Measurements from ENCODE around the gene STK4. TPM values are rescaled to one million over a fixed set of nuclear protein-coding genes. Genes with fewer than 3 reads are reported as not detected.
"Not testable (repeated sequence)": the region's sequence is repeated elsewhere in the genome, so short reads cannot be mapped to it uniquely, and the experiment has no call there.

STK4 gene
- total and polyA plus RNA-seq, 2 donors (not counting 3 experiments of a cell fraction or from before 2014, with no cell fraction given): 9.1 to 29.6 TPM

- no peak overlapping the region for H3K4me3 ChIP-seq (replicated peaks in 1 of 3; ENCODE audit: insufficient read depth in 1 of 3, low read depth in 1 of 3, low read length in 3 of 3)
- no peak for DNase-seq (ENCODE audit: low read depth, low spot score)
Observed at GRCh38 chr20:45012682-45013302, 46.5 kb downstream of the STK4 start.

DNA sequence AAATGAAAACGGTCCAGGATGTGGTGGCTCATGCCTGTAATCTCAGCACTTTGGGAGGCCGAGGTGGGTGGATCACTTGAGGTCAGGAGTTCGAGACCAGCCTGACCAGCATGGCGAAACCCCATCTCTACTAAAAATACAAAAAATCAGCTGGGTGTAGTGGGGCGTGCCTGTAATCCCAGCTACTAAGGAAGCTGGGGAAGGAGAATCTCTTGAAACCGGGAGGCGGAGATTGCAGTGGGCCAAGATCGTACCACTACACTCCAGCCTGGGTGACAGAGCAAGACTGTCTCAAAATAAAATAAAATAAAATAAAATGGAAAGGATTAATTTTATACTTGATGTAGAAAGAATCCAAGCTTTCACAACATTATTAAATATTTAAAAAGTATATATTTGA lies 47.8 kb downstream of the STK4 start:
- FAIRE-seq; H3K4me2 ChIP-seq (ENCODE audit: insufficient read depth, low read length); H3K27ac ChIP-seq (ENCODE audit: insufficient read depth, low read depth, low read length); H3K36me3 ChIP-seq (ENCODE audit: control insufficient read depth in 2 of 2, extremely low read depth in 1 of 2, insufficient read depth in 2 of 2, low read length in 2 of 2); H3K9me1 ChIP-seq (replicated peaks; ENCODE audit: control insufficient read depth, extremely low read depth, insufficient read depth, low read length); H4K20me1 ChIP-seq (replicated peaks; ENCODE audit: control insufficient read depth, extremely low read depth, insufficient read depth, low read length); H3K79me2 ChIP-seq (ENCODE audit: control insufficient read depth, insufficient read depth, low read length); intact Hi-C loops (cut with micrococcal nuclease); H3K27me3 ChIP-seq (ENCODE audit: control insufficient read depth in 2 of 2, insufficient read depth in 2 of 2, low read length in 2 of 2); DNase-seq (ENCODE audit: low read depth, low spot score); H3K9ac ChIP-seq (replicated peaks; ENCODE audit: extremely low read depth, insufficient read depth, low read length); H3K4me3 ChIP-seq (replicated peaks in 1 of 3; ENCODE audit: insufficient read depth in 1 of 3, low read depth in 1 of 3, low read length in 3 of 3); H3K4me1 ChIP-seq (ENCODE audit: control insufficient read depth, extremely low read depth, insufficient read depth, low read length); BruUV-seq (replicated peaks); POLR2A ChIA-PET; H3K9me3 ChIP-seq (replicated peaks; ENCODE audit: control insufficient read depth, insufficient read depth, low read length); dilution Hi-C loops (cut with MboI; ENCODE audit: extremely low pct_ligation_motif_present, low sequenced_read_pairs); H2AFZ ChIP-seq (ENCODE audit: low read depth, low read length): not testable (repeated sequence)
- CTCF ChIA-PET: interaction anchor here (0.8 to 7.0 kb wide), 7 partner anchors 16 to 278 kb away, joined by 3 to 106 read pairs (median 3); no protein-coding TSS in a partner anchor

More at GRCh38 chr20:45012682-45013302, 46.5 kb downstream of the STK4 start:
- H4K20me1 ChIP-seq (replicated peaks; ENCODE audit: control insufficient read depth, extremely low read depth, insufficient read depth, low read length): no peaks in the 10 kb centered on the region
- H3K27ac ChIP-seq (ENCODE audit: insufficient read depth, low read depth, low read length): no peak overlapping the region
- no peaks in the 10 kb centered on the region for H3K9me1 ChIP-seq (replicated peaks; ENCODE audit: control insufficient read depth, extremely low read depth, insufficient read depth, low read length)
- H3K4me2 ChIP-seq (ENCODE audit: insufficient read depth, low read length): no peak overlapping the region
- FAIRE-seq: no peak
- H2AFZ ChIP-seq (ENCODE audit: low read depth, low read length): no peak overlapping the region
- intact Hi-C loops (cut with micrococcal nuclease) (no loop called here), dilution Hi-C loops (cut with MboI; ENCODE audit: extremely low pct_ligation_motif_present, low sequenced_read_pairs) (no loop called here)
- no TSS peak for BruUV-seq (replicated peaks)
- H3K79me2 ChIP-seq (ENCODE audit: control insufficient read depth, insufficient read depth, low read length): peaks cover 2% of the 10 kb centered on the region
- H3K36me3 ChIP-seq (ENCODE audit: control insufficient read depth in 2 of 2, extremely low read depth in 1 of 2, insufficient read depth in 2 of 2, low read length in 2 of 2): no peaks in the 10 kb centered on the region
- CTCF ChIA-PET: interaction anchor here (0.6 to 7.0 kb wide), 8 partner anchors 9 to 279 kb away, joined by 3 to 106 read pairs (median 32); no protein-coding TSS in a partner anchor
- no peaks in the 10 kb centered on the region for H3K4me1 ChIP-seq (ENCODE audit: control insufficient read depth, extremely low read depth, insufficient read depth, low read length)
- TF ChIP-seq FOS (IDR thresholded peaks at IDR 0.05; ENCODE audit: borderline replicate concordance, insufficient read depth, low read length) (no peak), JUN (IDR thresholded peaks at IDR 0.05; ENCODE audit: borderline replicate concordance, insufficient read depth, insufficient read length, low read depth) (no peak), MYC (IDR thresholded peaks at IDR 0.05; ENCODE audit: low read depth, low read length) (no peak), POLR2A (IDR thresholded peaks at IDR 0.05; ENCODE audit: low read depth, low read length) (no peak), CTCF (IDR thresholded peaks at IDR 0.05; ENCODE audit: extremely low read depth in 1 of 2, insufficient read depth in 1 of 2, low read depth in 1 of 2, low read length in 2 of 2) (no peak), EZH2 (IDR thresholded peaks at IDR 0.05; ENCODE audit: borderline replicate concordance, low read depth, low read length, severe bottlenecking) (no peak), MAX (IDR thresholded peaks at IDR 0.05; ENCODE audit: insufficient read depth, insufficient read length) (no peak), GATA2 (IDR thresholded peaks at IDR 0.05; ENCODE audit: insufficient read depth, insufficient read length, low read depth, low read length) (no peak), POLR2AphosphoS5 (IDR thresholded peaks at IDR 0.05; ENCODE audit: insufficient read depth, low read depth, low read length) (no peak)
- H3K9me3 ChIP-seq (replicated peaks; ENCODE audit: control insufficient read depth, insufficient read depth, low read length): no peaks in the 10 kb centered on the region
- no peaks in the 10 kb centered on the region for H3K27me3 ChIP-seq (ENCODE audit: control insufficient read depth in 2 of 2, insufficient read depth in 2 of 2, low read length in 2 of 2)
- H3K9ac ChIP-seq (replicated peaks; ENCODE audit: extremely low read depth, insufficient read depth, low read length): no peak overlapping the region
- POLR2A ChIA-PET: no interaction called here

Data from endothelial cell of umbilical vein (primary cell).